Muscle layer of duodenum (tissue), 2 donors: Measurements from ENCODE around the gene MRPS31.
"Not testable (repeated sequence)": the region's sequence is repeated elsewhere in the genome, so short reads cannot be mapped to it uniquely, and the experiment has no call there.

Experiments used
- H3K27ac ChIP-seq: one replicate; pipeline ENCODE4 v1.7.0; 2013; ENCODE audit warnings: mild to moderate bottlenecking, low read length
- H3K27me3 ChIP-seq: one replicate; pipeline ENCODE4 v1.7.0; 2013; ENCODE audit warnings: low read depth, mild to moderate bottlenecking, control low read depth, low read length
- H3K36me3 ChIP-seq, 2 donors: one replicate each; pipeline ENCODE4 v1.7.0; 2013; ENCODE audit warnings: low read length in 2 of 2, control low read depth in 1 of 2, mild to moderate bottlenecking in 1 of 2; ENCODE audit not compliant: insufficient read depth in 2 of 2, control insufficient read depth in 1 of 2
- H3K4me1 ChIP-seq, 2 donors: one replicate each; pipeline ENCODE4 v1.7.0; 2013; ENCODE audit warnings: low read length in 2 of 2, mild to moderate bottlenecking in 2 of 2, control low read depth in 1 of 2, moderate library complexity in 1 of 2; ENCODE audit not compliant: insufficient read depth in 2 of 2, control insufficient read depth in 1 of 2
- H3K4me3 ChIP-seq, 2 donors: one replicate each; pipeline ENCODE4 v1.7.0; 2013; ENCODE audit warnings: low read length in 2 of 2, low read depth in 1 of 2, mild to moderate bottlenecking in 1 of 2
- H3K9me3 ChIP-seq, 2 donors: one replicate each; pipeline ENCODE4 v1.7.0; 2013; ENCODE audit warnings: low read length in 2 of 2, control low read depth in 1 of 2, mild to moderate bottlenecking in 1 of 2; ENCODE audit not compliant: control insufficient read depth in 1 of 2
- donor health status: healthy.

MRPS31 gene

DNA sequence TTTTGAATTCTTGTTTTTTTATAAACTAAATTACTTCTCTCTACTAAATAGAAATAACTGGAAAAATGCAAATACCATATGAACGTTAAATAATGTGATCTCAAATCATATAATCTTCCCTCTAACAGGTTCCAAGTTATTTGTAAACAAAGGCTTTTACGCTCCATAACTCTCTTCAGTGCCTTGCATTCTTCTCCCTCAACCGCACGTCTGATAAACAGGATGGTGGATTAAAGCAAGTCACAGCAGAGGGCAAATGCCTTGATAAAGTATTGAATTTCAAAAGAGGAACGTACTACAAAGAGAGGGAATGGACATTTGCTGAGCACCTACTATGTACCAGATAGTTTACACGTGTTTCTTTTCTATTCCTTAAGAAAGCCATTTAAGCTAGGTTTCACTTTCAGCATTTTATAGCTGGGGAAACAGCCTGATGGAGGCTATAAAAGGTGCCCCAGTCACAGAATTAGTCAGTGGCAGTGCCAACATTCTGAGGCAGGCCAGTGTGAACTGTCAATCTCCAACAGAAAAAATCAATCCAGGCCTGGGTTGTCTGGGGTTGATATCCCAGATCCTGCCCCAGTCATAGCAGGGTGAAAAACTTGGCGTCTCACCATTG lies 15.8 kb downstream of the MRPS31 start:
- H3K36me3 ChIP-seq = peaks cover 19 to 37% of the 10 kb centered on the region in 2 donors

DNA sequence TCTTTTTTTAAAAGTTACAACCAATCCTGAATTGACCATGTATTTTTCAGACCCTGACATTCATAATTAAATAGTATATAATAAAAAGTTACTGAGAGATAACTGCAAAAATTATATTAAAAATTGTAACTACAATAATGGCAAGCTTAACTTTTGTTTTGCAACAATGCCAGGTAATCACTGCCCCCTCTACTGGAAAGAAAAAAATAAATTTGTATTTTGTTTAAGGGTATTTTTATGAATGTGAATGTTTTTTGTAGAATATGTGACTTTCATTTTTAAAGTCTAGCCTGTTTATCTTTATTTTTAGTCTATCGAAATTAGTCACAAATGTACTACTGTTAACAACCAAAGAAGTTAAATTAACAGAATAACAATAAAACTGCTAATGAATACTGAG lies 21.7 kb downstream of the MRPS31 start:
- H3K4me3 ChIP-seq = no peak overlapping the region
- no peaks in the 10 kb centered on the region for H3K9me3 ChIP-seq
- H3K27me3 ChIP-seq = no peaks in the 10 kb centered on the region
- peaks cover 12 to 44% of the 10 kb centered on the region in 2 donors for H3K36me3 ChIP-seq
- H3K4me1 ChIP-seq = no peaks in the 10 kb centered on the region
- no peak overlapping the region for H3K27ac ChIP-seq

More for the DNA sequence above, 15.8 kb downstream of the MRPS31 start:
- H3K9me3 ChIP-seq = no peaks in the 10 kb centered on the region
- H3K27ac ChIP-seq = no peak overlapping the region
- H3K4me1 ChIP-seq = no peaks in the 10 kb centered on the region
- H3K27me3 ChIP-seq = no peaks in the 10 kb centered on the region
- no peak overlapping the region for H3K4me3 ChIP-seq

DNA sequence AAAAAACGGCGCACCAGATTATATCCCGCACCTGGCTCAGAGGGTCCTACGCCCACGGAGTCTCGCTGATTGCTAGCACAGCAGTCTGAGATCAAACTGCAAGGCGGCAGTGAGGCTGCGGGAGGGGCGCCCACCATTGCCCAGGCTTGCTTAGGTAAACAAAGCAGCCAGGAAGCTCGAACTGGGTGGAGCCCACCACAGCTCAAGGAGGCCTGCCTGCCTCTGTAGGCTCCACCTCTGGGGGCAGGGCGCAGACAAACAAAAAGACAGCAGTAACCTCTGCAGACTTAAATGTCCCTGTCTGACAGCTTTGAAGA lies 35.8 kb downstream of the MRPS31 start:
- not testable (repeated sequence) for H3K36me3 ChIP-seq, H3K4me3 ChIP-seq, H3K27me3 ChIP-seq

GRCh38 chr13:40734536-40735231 lies 36.3 kb downstream of the MRPS31 start:
- H3K4me3 ChIP-seq, H3K27me3 ChIP-seq, H3K4me1 ChIP-seq, H3K9me3 ChIP-seq, H3K27ac ChIP-seq, H3K36me3 ChIP-seq: not testable (repeated sequence)

More for the DNA sequence above, 35.8 kb downstream of the MRPS31 start:
- not testable (repeated sequence) for H3K4me1 ChIP-seq, H3K9me3 ChIP-seq, H3K27ac ChIP-seq

DNA sequence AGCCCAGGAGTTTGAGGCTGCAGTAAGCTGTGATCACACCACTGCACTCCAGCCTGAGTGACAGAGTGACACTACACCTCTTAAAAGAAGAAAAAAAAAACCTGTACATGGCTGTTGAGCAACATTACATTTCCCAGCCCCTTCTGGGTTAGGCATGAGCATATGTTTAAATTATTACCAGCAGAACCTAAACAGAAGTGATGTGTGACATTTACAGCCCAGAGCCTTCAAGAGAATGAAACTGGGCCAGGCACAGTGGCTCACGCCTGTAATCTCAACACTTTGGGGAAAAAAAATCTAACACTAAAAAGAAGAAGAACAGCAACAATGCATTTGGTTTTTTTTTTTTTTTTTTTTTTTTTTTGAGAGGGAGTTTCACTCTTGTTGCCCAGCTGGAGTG lies 38.3 kb downstream of the MRPS31 start:
- Histone ChIP-seq H3K4me3 (no peak overlapping the region), H3K27me3 (no peaks in the 10 kb centered on the region), H3K4me1 (no peaks in the 10 kb centered on the region), H3K9me3 (no peaks in the 10 kb centered on the region), H3K36me3 (peaks cover 0 to 10% of the 10 kb centered on the region in 2 donors), H3K27ac (no peak overlapping the region)

DNA sequence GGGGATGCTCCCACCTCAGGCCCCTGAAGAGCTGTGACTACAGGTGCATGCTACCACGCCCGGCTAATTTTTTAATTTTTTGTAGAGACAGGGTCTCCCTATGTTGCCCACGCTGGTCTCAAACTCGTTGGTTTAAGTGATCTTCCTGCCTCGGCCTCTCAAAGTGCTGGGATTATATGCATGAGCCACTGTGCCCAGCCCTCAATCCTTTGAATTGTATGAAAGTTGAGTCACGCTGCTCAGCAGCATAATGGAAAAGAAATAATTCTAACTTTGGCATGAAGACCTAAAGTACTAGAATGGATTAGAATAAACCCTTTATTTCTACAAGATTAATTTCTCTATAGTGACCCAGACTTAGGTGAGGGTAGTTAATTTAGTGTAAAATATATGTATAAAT lies 42.4 kb downstream of the MRPS31 start:
- peaks cover 0 to 10% of the 10 kb centered on the region in 2 donors for H3K36me3 ChIP-seq

DNA sequence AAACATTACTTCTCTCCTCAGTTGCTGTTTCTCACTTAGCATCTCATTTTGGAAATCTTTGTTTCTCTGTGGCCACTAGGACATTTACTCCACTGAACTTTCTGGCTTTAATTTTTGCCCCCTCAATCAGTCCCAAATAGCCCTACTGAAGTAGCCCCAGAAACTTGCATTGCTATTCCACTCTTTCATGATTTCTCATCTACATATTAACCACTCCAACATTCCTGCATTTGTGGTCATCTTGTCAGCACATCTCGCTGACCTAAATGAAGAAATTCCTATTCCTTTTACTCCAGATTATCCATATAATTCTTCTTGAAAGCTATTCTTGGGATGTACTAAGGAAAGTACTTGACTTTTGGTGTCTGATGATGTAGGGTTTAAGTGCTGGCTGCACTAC lies 56.6 kb downstream of the MRPS31 start:
- H3K27ac ChIP-seq, H3K27me3 ChIP-seq, H3K4me1 ChIP-seq, H3K4me3 ChIP-seq, H3K9me3 ChIP-seq: not testable (repeated sequence)
- H3K36me3 ChIP-seq = peaks cover 0 to 19% of the 10 kb centered on the region in 2 donors

More for the DNA sequence above, 42.4 kb downstream of the MRPS31 start:
- H3K4me1 ChIP-seq = no peaks in the 10 kb centered on the region
- H3K9me3 ChIP-seq = no peaks in the 10 kb centered on the region
- no peaks in the 10 kb centered on the region for H3K27me3 ChIP-seq
- H3K4me3 ChIP-seq = no peak overlapping the region
- H3K27ac ChIP-seq = no peak overlapping the region

GRCh38 chr13:40706439-40706838 lies 64.6 kb downstream of the MRPS31 start:
- peaks cover 0 to 9% of the 10 kb centered on the region in 2 donors for H3K9me3 ChIP-seq

GRCh38 chr13:40697711-40698110 lies 73.3 kb downstream of the MRPS31 start:
- H3K9me3 ChIP-seq = no peaks in the 10 kb centered on the region
- no peaks in the 10 kb centered on the region for H3K4me1 ChIP-seq
- no peak overlapping the region for H3K4me3 ChIP-seq
- H3K27me3 ChIP-seq = no peaks in the 10 kb centered on the region
- no peak overlapping the region for H3K27ac ChIP-seq
- no peaks in the 10 kb centered on the region for H3K36me3 ChIP-seq

More at GRCh38 chr13:40706439-40706838, 64.6 kb downstream of the MRPS31 start:
- no peaks in the 10 kb centered on the region for H3K36me3 ChIP-seq
- H3K27ac ChIP-seq = no peak overlapping the region
- H3K4me1 ChIP-seq = no peaks in the 10 kb centered on the region
- no peaks in the 10 kb centered on the region for H3K27me3 ChIP-seq
- H3K4me3 ChIP-seq = no peak overlapping the region

GRCh38 chr13:40694426-40694825 lies 76.6 kb downstream of the MRPS31 start:
- no peaks in the 10 kb centered on the region for H3K36me3 ChIP-seq
- H3K4me3 ChIP-seq = no peak overlapping the region
- no peaks in the 10 kb centered on the region for H3K9me3 ChIP-seq
- no peaks in the 10 kb centered on the region for H3K4me1 ChIP-seq
- H3K27me3 ChIP-seq = no peaks in the 10 kb centered on the region
- H3K27ac ChIP-seq = no peak overlapping the region

DNA sequence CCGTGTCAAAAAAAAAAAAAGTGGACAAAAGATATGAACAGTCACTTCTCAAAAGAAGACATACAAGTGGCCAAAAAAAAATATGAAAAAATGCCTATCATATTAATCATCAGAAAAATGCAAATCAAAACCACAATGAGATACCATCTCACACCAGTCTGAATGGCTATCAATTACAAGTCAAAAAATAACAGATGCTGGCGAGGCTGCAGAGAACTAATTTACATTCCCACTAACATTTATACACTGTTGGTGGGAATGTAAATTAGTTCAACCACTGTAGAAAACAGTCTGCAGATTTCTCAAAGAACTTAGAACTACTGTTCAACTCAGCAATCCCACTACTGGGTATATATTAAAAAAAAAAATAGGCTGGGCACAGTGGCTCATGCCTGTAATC lies 78.0 kb downstream of the MRPS31 start:
- H3K27ac ChIP-seq = no peak overlapping the region
- no peaks in the 10 kb centered on the region for H3K36me3 ChIP-seq
- H3K4me3 ChIP-seq = no peak overlapping the region

DNA sequence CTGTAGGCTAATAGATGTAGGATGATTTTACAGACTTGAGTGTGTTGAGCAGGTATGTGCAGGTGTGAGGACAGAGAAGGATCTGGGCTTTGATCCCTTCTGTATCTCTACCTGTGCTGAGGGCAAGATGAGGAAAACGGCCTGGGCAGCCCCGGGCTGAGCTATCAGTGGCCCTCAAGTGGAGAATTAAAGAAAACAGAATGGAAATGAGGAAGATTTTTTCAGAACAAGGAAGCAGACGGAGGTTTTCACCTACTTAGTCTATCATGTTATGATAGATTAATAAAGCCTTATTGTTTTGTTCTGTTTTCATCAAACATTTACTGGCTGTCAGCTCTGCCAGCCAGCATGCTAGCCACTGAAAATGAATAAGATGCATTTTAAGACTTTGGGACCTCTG lies 82.2 kb downstream of the MRPS31 start:
- Histone ChIP-seq H3K27ac (no peak overlapping the region), H3K4me3 (no peak overlapping the region), H3K9me3 (no peaks in the 10 kb centered on the region), H3K4me1 (no peaks in the 10 kb centered on the region), H3K36me3 (no peaks in the 10 kb centered on the region), H3K27me3 (no peaks in the 10 kb centered on the region)

More for the DNA sequence above, 78.0 kb downstream of the MRPS31 start:
- H3K9me3 ChIP-seq = no peaks in the 10 kb centered on the region
- H3K4me1 ChIP-seq = no peaks in the 10 kb centered on the region
- H3K27me3 ChIP-seq = no peaks in the 10 kb centered on the region
